ENCODE results near the gene ADCY9. TPM values are rescaled to one million over a fixed set of nuclear protein-coding genes. Genes with fewer than 3 reads are reported as not detected.
A peak's percentile ranks its signal among the peaks of the same experiment; 100 is the strongest.

Gene ADCY9
- total RNA-seq (2021) = 9.5 to 11.5 TPM (median 10.0 TPM) in 3 replicates
- percentile 45 among the genes with signal in this experiment for Bru-seq, nascent RNA
- long read RNA-seq, experiment 1, full-length matches to known transcripts = 10 of 37 reads
- long read RNA-seq, experiment 1, partial matches to known transcripts = 10 of 37 reads
- long read RNA-seq, experiment 1, other reads (novel, unspliced or antisense) = 17 of 37 reads
- long read RNA-seq, experiment 2, full-length matches to known transcripts = 1 of 12 reads
- long read RNA-seq, experiment 2, partial matches to known transcripts = 2 of 12 reads
- long read RNA-seq, experiment 2, other reads (novel, unspliced or antisense) = 9 of 12 reads
- long read RNA-seq, experiment 3 = 0 reads

- Mint-ChIP-seq H3K27me3 (ENCODE audit: low read depth) (peaks cover 32% of the 10 kb centered on the region), H3K4me1 (peaks cover 37% of the 10 kb centered on the region), H3K36me3 (peaks cover 3% of the 10 kb centered on the region; the same call in 1 of the 2 replicates), H3K4me3 (peak within 1 kb of the TSS; percentile 79), H3K9me3 (no peaks in the 10 kb centered on the region), H3K27ac (no peak within 1 kb of the TSS; the same call in 1 of the 2 replicates)
- CTCF ChIA-PET = interaction anchor here (1.5 to 3.3 kb wide), 3 partner anchors 134 to 145 kb away, joined by 3 to 32 read pairs (median 11); no protein-coding TSS in a partner anchor
- DNase-seq (ENCODE audit: low spot score) (peak; percentile 83), ATAC-seq (peak; percentile 56)
- TF ChIP-seq USF2 (CRISPR knock-in tag; IDR thresholded peaks at IDR 0.05) = no peak
- TF ChIP-seq SP1 (CRISPR knock-in tag; conservative IDR thresholded peaks at IDR 0.05) = 0 out of 2 replicates have a peak, but pooled peaks have one; percentile 24
- POLR2A ChIA-PET = interaction anchor here (0.7 to 2.1 kb wide), 2 partner anchors 67 to 157 kb away, joined by 3 to 4 read pairs; no protein-coding TSS in a partner anchor
Observed at GRCh38 chr16:4116325-4117249, at the start of gene ADCY9. ADCY9 (minus strand) TSS chr16:4116442; CDS start chr16:4115442, 1,000 bp downstream.

- CTCF ChIA-PET = interaction anchor here (0.6 to 2.4 kb wide), 2 partner anchors 93 to 162 kb away, joined by 3 to 8 read pairs; no protein-coding TSS in a partner anchor
Observed at GRCh38 chr16:4160658-4161430, 44.6 kb upstream of the ADCY9 start.

More at GRCh38 chr16:4160658-4161430, 44.6 kb upstream of the ADCY9 start:
- H3K36me3 Mint-ChIP-seq = no peaks in the 10 kb centered on the region
- no peak overlapping the region for H3K4me3 Mint-ChIP-seq
- POLR2A ChIA-PET = no interaction called here
- no peaks in the 10 kb centered on the region for H3K4me1 Mint-ChIP-seq
- no peak for TF ChIP-seq EMX1 (CRISPR knock-in tag; IDR thresholded peaks at IDR 0.05)
- no peak for TF ChIP-seq E2F1 (CRISPR knock-in tag; IDR thresholded peaks at IDR 0.05)
- TF ChIP-seq PRDM15 (CRISPR knock-in tag; IDR thresholded peaks at IDR 0.05) = no peak
- no peak for TF ChIP-seq NFE2L1 (CRISPR knock-in tag; IDR thresholded peaks at IDR 0.05)
- TF ChIP-seq USF2 (CRISPR knock-in tag; IDR thresholded peaks at IDR 0.05) = no peak
- no peak for TF ChIP-seq ZNF416 (CRISPR knock-in tag; IDR thresholded peaks at IDR 0.05)
- TF ChIP-seq AR (CRISPR knock-in tag; IDR thresholded peaks at IDR 0.05) = no peak
- no peak for TF ChIP-seq JAZF1 (CRISPR knock-in tag; IDR thresholded peaks at IDR 0.05)
- TF ChIP-seq NR3C1 (CRISPR knock-in tag; conservative IDR thresholded peaks at IDR 0.05; ENCODE audit: low read depth) = no peak
- TF ChIP-seq CREM (CRISPR knock-in tag; IDR thresholded peaks at IDR 0.05) = no peak
- TF ChIP-seq ATF2 (CRISPR knock-in tag; IDR thresholded peaks at IDR 0.05; ENCODE audit: borderline replicate concordance, low read depth) = no peak
- no peak for TF ChIP-seq CBFB (CRISPR knock-in tag; IDR thresholded peaks at IDR 0.05; ENCODE audit: low read depth)
- no peak for TF ChIP-seq ZNF232 (CRISPR knock-in tag; IDR thresholded peaks at IDR 0.05)
- TF ChIP-seq RORB (CRISPR knock-in tag; IDR thresholded peaks at IDR 0.05) = no peak
- TF ChIP-seq MYBL2 (CRISPR knock-in tag; IDR thresholded peaks at IDR 0.05) = no peak
- no peak for TF ChIP-seq NFYB (CRISPR knock-in tag; conservative IDR thresholded peaks at IDR 0.05; ENCODE audit: low read depth)
- H3K27me3 Mint-ChIP-seq (ENCODE audit: low read depth) = no peaks in the 10 kb centered on the region
- no peak for DNase-seq (ENCODE audit: low spot score)
- peaks cover 8% of the 10 kb centered on the region; the same call in 1 of the 2 replicates for H3K9me3 Mint-ChIP-seq
- ATAC-seq = no peak
- H3K27ac Mint-ChIP-seq = no peak overlapping the region
